HepG2 (cell line): ENCODE results near the gene EXOC3L2. TPM values are rescaled to one million over a fixed set of nuclear protein-coding genes. Genes with fewer than 3 reads are reported as not detected.

Experiments
- ARID2 ChIP-seq: sonication (generic); formaldehyde crosslinking; IDR thresholded peaks from 2 replicates; pipeline ENCODE4 v1.8.1; 2022; ENCODE audit warnings: mild to moderate bottlenecking, missing genetic modification reagents, borderline replicate concordance
- ELF1 ChIP-seq: sonication (generic); formaldehyde crosslinking; IDR thresholded peaks from 2 replicates; pipeline ENCODE4 v1.4.0; 2020; ENCODE audit warnings: missing genetic modification reagents
- ETV5 ChIP-seq: IDR thresholded peaks from 2 replicates; pipeline ENCODE4 v1.6.1; 2018; ENCODE audit warnings: missing biosample characterization, missing genetic modification reagents, inconsistent platforms, borderline replicate concordance
- GABPA ChIP-seq, 2 experiments: IDR thresholded peaks; 2 replicates each; pipeline ENCODE4 v1.6.1; 2011 to 2016; ENCODE audit warnings: low read depth in 2 of 2, low read length in 1 of 2, missing biosample characterization in 1 of 2, missing genetic modification characterization in 1 of 2
- GFI1 ChIP-seq: sonication (generic); formaldehyde crosslinking; IDR thresholded peaks from 2 replicates; pipeline ENCODE4 v1.5.0; 2020; ENCODE audit warnings: missing genetic modification reagents, mild to moderate bottlenecking, borderline replicate concordance
- GPN1 ChIP-seq: sonication (generic); formaldehyde crosslinking; IDR thresholded peaks from 2 replicates; pipeline ENCODE4 v1.5.1; 2020; ENCODE audit warnings: missing genetic modification reagents, borderline replicate concordance
- HOXA9 ChIP-seq: sonication (generic); formaldehyde crosslinking; IDR thresholded peaks from 2 replicates; pipeline ENCODE4 v1.8.1; 2022; ENCODE audit warnings: missing genetic modification reagents, mild to moderate bottlenecking, moderate library complexity, borderline replicate concordance
- MAF1 ChIP-seq: sonication (generic); formaldehyde crosslinking; IDR thresholded peaks from 2 replicates; pipeline ENCODE4 v1.5.0; 2020; ENCODE audit warnings: missing genetic modification reagents, borderline replicate concordance
- MIER3 ChIP-seq: IDR thresholded peaks from 2 replicates; pipeline ENCODE4 v1.6.1; 2016; ENCODE audit warnings: missing compliant biosample characterization, borderline replicate concordance
- MXD1 ChIP-seq: sonication (generic); formaldehyde crosslinking; IDR thresholded peaks from 2 replicates; pipeline ENCODE4 v1.4.0; 2020; ENCODE audit warnings: mild to moderate bottlenecking, missing genetic modification reagents
- MZF1 ChIP-seq: sonication (generic); formaldehyde crosslinking; IDR thresholded peaks from 2 replicates; pipeline ENCODE4 v1.8.1; 2023; ENCODE audit warnings: mild to moderate bottlenecking, missing genetic modification reagents, borderline replicate concordance
- NFYC ChIP-seq: IDR thresholded peaks from 2 replicates; pipeline ENCODE4 v1.6.1; 2016; ENCODE audit warnings: missing genetic modification reagents, missing compliant biosample characterization
- PAWR ChIP-seq: sonication (generic); formaldehyde crosslinking; IDR thresholded peaks from 2 replicates; pipeline ENCODE4 v1.4.0; 2020; ENCODE audit warnings: missing genetic modification reagents, mild to moderate bottlenecking, borderline replicate concordance
- POGK ChIP-seq: sonication (generic); formaldehyde crosslinking; conservative IDR thresholded peaks from 2 replicates; pipeline ENCODE4 v1.8.0; 2022; ENCODE audit warnings: mild to moderate bottlenecking, moderate library complexity, missing genetic modification reagents
- RBM39 ChIP-seq: fragments of 200-400 bp; formaldehyde crosslinking; IDR thresholded peaks from one replicate; pipeline ENCODE4 v1.6.1; 2018; ENCODE audit warnings: antibody characterized with exemption, mild to moderate bottlenecking, low read depth, low read length; ENCODE audit not compliant: poor library complexity, severe bottlenecking
- REXO4 ChIP-seq: sonication (generic); formaldehyde crosslinking; IDR thresholded peaks from 2 replicates; pipeline ENCODE4 v1.8.0; 2022; ENCODE audit warnings: missing genetic modification reagents, mild to moderate bottlenecking, borderline replicate concordance
- SP1 ChIP-seq, 2 experiments: fragments of 450-650 bp in 1 of 2; sonication (generic) in 1 of 2; formaldehyde crosslinking in 1 of 2; IDR thresholded peaks; 2 replicates each; pipeline versions ENCODE4 v1.4.0 to v1.6.1; 2016 to 2020; ENCODE audit warnings: missing genetic modification reagents in 1 of 2
- TFAP4 ChIP-seq: sonication (generic); IDR thresholded peaks from 2 replicates; pipeline ENCODE4 v1.6.1; 2016; ENCODE audit warnings: low read depth, borderline replicate concordance
- ZFY ChIP-seq: sonication (generic); formaldehyde crosslinking; IDR thresholded peaks from 2 replicates; pipeline ENCODE4 v1.4.0; 2020; ENCODE audit warnings: missing genetic modification reagents
- ZNF225 ChIP-seq: sonication (generic); formaldehyde crosslinking; IDR thresholded peaks from 2 replicates; pipeline ENCODE4 v1.4.0; 2020; ENCODE audit warnings: mild to moderate bottlenecking, missing genetic modification reagents
- ZNF292 ChIP-seq: sonication (generic); formaldehyde crosslinking; IDR thresholded peaks from 2 replicates; pipeline ENCODE4 v1.8.1; 2022; ENCODE audit warnings: mild to moderate bottlenecking, low read depth, missing genetic modification reagents, borderline replicate concordance
- ZNF644 ChIP-seq: IDR thresholded peaks from 2 replicates; pipeline ENCODE4 v1.6.1; 2016; ENCODE audit warnings: low read depth
- polyA plus RNA-seq, 8 experiments: library from polyadenylated mRNA; depleted of rRNA in 3 of 8; stranded (reverse) in 7 of 8; unstranded in 1 of 8; fragments of >200 nt; fragmentation: Illumina TruSeq in 4 of 8; extraction: Trizol in 4 of 8; gene quantifications; 2 replicates each; pipeline versions ENCODE4 v1.2.1 to v1.2.3, GENCODE V29; 2011 to 2016; ENCODE audit warnings: low read depth in 4 of 8, missing spikeins in 1 of 8, mixed read lengths in 1 of 8; ENCODE audit not compliant: insufficient read depth in 1 of 8
- total RNA-seq, 5 experiments: library from RNA; depleted of rRNA; stranded (reverse); fragments of >200 nt; fragmentation: Illumina TruSeq; extraction: Trizol; gene quantifications; 2 replicates each; pipeline ENCODE4 v1.2.3, GENCODE V29; 2016; ENCODE audit warnings: low read depth in 1 of 5
- TF ChIP-seq, protein P1 (sequence below): IDR thresholded peaks from 2 replicates; pipeline ENCODE4 v1.6.1; 2016

Gene EXOC3L2
- total and polyA plus RNA-seq, 2 of the 13 experiments (the other 11 are each of a cell fraction or from before 2014, with no cell fraction given) = 0.21 TPM; not detected in 1

- TF ChIP-seq REXO4 (no peak), GPN1 (CRISPR knock-in tag) (no peak), RBM39 (peak; percentile 8), GFI1 (CRISPR knock-in tag) (no peak), ZNF292 (CRISPR knock-in tag) (peak; percentile 54; the same call in 1 of the 2 replicates), MAF1 (no peak), NFYC (peak; percentile 81), ZNF225 (CRISPR knock-in tag) (no peak), MZF1 (CRISPR knock-in tag) (no peak), ARID2 (no peak), ETV5 (peak; percentile 8; the same call in 1 of the 2 replicates), ZFY (peak; percentile 21; the same call in 1 of the 2 replicates), ZNF644 (CRISPR knock-in tag) (no peak), HOXA9 (no peak), SP1 (IDR thresholded peaks at IDR 0.05) (no peak), SP1 (CRISPR knock-in tag; IDR thresholded peaks at IDR 0.05) (no peak), MIER3 (no peak), MXD1 (no peak), PAWR (CRISPR knock-in tag) (no peak), POGK (0 out of 2 replicates have a peak, but pooled peaks have one; percentile 46), ELF1 (no peak), GABPA (IDR thresholded peaks at IDR 0.05; ENCODE audit: low read depth, low read length) (peak; percentile 26; the same call in 1 of the 2 replicates), GABPA (CRISPR knock-in tag; IDR thresholded peaks at IDR 0.05; ENCODE audit: low read depth) (peak; percentile 63), TFAP4 (no peak; the same call in 1 of the 2 replicates)
- TF ChIP-seq, protein P1, sequence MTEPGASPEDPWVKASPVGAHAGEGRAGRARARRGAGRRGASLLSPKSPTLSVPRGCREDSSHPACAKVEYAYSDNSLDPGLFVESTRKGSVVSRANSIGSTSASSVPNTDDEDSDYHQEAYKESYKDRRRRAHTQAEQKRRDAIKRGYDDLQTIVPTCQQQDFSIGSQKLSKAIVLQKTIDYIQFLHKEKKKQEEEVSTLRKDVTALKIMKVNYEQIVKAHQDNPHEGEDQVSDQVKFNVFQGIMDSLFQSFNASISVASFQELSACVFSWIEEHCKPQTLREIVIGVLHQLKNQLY = no peak
These were observed 80.5 kb downstream of the EXOC3L2 start (continued) for GRCh38 chr19:45164577-45165335.
